Measurements from ENCODE around the gene TPD52L2. TPM values are rescaled to one million over a fixed set of nuclear protein-coding genes. Genes with fewer than 3 reads are reported as not detected.

TPD52L2 gene
- total RNA-seq, 1 experiment from 2014 or later = 113 TPM

GRCh38 chr20:63861365-63861934 is 3.6 kb upstream of the TPD52L2 start, which contains the start of gene ABHD16B:
Gene ABHD16B, plus strand, starts transcription at chr20:63861498. Its CDS starts 43 bp downstream, at chr20:63861541.
- no peaks in the 10 kb centered on the region for H3K9me3 ChIP-seq (ENCODE audit: control insufficient read depth, insufficient read depth, low read depth, low read length)
- H3K27me3 ChIP-seq (ENCODE audit: control insufficient read depth, insufficient read depth, low read length) = no peaks in the 10 kb centered on the region
- H3K4me3 ChIP-seq (ENCODE audit: low read depth in 2 of 2, low read length in 2 of 2) = no peak within 1 kb of the TSS
- ChIA-PET POLR2A (no interaction called here), CTCF (no interaction called here)
- no peak for DNase-seq (ENCODE audit: low read depth, low spot score)
- H3K27ac ChIP-seq (ENCODE audit: low read length) = no peak within 1 kb of the TSS
- no peak for ATAC-seq
- H3K36me3 ChIP-seq (ENCODE audit: control insufficient read depth, insufficient read depth, low read length) = peaks cover 3% of the 10 kb centered on the region; the same call in 1 of the 2 replicates
- no peak for TF ChIP-seq SIN3A (IDR thresholded peaks at IDR 0.05; ENCODE audit: borderline replicate concordance, insufficient read depth, low read depth, low read length)
- TF ChIP-seq POLR2AphosphoS5 (IDR thresholded peaks at IDR 0.05; ENCODE audit: low read depth, low read length) = no peak
- no peak for TF ChIP-seq REST (IDR thresholded peaks at IDR 0.05; ENCODE audit: insufficient read depth in 1 of 2, low read depth in 2 of 2, low read length in 1 of 2)
- TF ChIP-seq, protein P1, sequence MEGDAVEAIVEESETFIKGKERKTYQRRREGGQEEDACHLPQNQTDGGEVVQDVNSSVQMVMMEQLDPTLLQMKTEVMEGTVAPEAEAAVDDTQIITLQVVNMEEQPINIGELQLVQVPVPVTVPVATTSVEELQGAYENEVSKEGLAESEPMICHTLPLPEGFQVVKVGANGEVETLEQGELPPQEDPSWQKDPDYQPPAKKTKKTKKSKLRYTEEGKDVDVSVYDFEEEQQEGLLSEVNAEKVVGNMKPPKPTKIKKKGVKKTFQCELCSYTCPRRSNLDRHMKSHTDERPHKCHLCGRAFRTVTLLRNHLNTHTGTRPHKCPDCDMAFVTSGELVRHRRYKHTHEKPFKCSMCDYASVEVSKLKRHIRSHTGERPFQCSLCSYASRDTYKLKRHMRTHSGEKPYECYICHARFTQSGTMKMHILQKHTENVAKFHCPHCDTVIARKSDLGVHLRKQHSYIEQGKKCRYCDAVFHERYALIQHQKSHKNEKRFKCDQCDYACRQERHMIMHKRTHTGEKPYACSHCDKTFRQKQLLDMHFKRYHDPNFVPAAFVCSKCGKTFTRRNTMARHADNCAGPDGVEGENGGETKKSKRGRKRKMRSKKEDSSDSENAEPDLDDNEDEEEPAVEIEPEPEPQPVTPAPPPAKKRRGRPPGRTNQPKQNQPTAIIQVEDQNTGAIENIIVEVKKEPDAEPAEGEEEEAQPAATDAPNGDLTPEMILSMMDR (IDR thresholded peaks at IDR 0.05) = no peak
- no peak for TF ChIP-seq TCF7L2 (IDR thresholded peaks at IDR 0.05; ENCODE audit: low read depth, low read length)
- H3K4me1 ChIP-seq (ENCODE audit: control insufficient read depth, insufficient read depth, low read length) = peaks cover 30% of the 10 kb centered on the region
- in situ Hi-C loops (cut with HindIII; ENCODE audit: low pct_unique_long_range_greater_than_20kb, low sequenced_read_pairs) = no loop called here
- intact Hi-C loops (cut with micrococcal nuclease; ENCODE audit: unreplicated experiment) = no loop called here
- no TSS peak for BruUV-seq (replicated peaks)

DNA sequence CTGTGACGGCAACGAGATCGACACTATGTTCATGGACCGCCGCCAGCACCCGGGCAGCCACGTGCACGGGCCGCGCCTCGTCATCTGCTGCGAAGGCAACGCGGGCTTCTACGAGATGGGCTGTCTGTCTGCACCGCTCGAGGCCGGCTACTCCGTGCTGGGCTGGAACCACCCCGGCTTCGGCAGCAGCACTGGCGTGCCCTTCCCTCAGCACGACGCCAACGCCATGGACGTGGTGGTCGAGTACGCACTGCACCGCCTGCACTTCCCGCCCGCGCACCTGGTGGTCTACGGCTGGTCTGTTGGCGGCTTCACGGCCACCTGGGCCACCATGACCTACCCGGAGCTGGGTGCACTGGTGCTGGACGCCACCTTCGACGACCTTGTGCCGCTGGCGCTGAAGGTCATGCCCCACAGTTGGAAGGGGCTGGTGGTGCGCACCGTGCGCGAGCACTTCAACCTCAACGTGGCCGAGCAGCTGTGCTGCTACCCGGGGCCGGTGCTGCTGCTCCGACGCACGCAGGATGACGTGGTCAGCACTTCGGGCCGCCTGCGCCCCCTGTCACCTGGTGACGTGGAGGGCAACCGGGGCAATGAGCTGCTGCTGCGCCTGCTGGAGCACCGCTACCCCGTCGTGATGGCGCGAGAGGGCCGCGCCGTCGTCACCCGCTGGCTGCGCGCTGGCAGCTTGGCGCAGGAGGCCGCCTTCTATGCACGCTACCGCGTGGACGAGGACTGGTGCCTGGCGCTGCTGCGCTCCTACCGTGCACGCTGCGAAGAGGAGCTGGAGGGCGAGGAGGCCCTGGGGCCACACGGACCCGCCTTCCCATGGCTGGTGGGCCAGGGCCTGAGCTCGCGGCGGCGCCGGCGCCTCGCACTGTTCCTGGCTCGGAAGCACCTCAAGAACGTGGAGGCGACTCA is 2.8 kb upstream of the TPD52L2 start:
- intact Hi-C loops (cut with micrococcal nuclease; ENCODE audit: unreplicated experiment) (no loop called here), in situ Hi-C loops (cut with HindIII; ENCODE audit: low pct_unique_long_range_greater_than_20kb, low sequenced_read_pairs) (no loop called here)
- ATAC-seq (no peak), DNase-seq (ENCODE audit: low read depth, low spot score) (no peak)
- BruUV-seq (replicated peaks) = no TSS peak
- H3K27ac ChIP-seq (ENCODE audit: low read length) = no peak overlapping the region
- H3K4me3 ChIP-seq (ENCODE audit: low read depth in 2 of 2, low read length in 2 of 2) = no peak overlapping the region
- H3K4me1 ChIP-seq (ENCODE audit: control insufficient read depth, insufficient read depth, low read length) = peaks cover 25% of the 10 kb centered on the region
- peaks cover 3% of the 10 kb centered on the region; the same call in 1 of the 2 replicates for H3K36me3 ChIP-seq (ENCODE audit: control insufficient read depth, insufficient read depth, low read length)
- H3K9me3 ChIP-seq (ENCODE audit: control insufficient read depth, insufficient read depth, low read depth, low read length) = no peaks in the 10 kb centered on the region
- H3K27me3 ChIP-seq (ENCODE audit: control insufficient read depth, insufficient read depth, low read length) = no peaks in the 10 kb centered on the region
- ChIA-PET CTCF (no interaction called here), POLR2A (no interaction called here)
- TF ChIP-seq SIN3A (IDR thresholded peaks at IDR 0.05; ENCODE audit: borderline replicate concordance, insufficient read depth, low read depth, low read length) (no peak), POLR2AphosphoS5 (IDR thresholded peaks at IDR 0.05; ENCODE audit: low read depth, low read length) (no peak), TCF7L2 (IDR thresholded peaks at IDR 0.05; ENCODE audit: low read depth, low read length) (no peak), REST (IDR thresholded peaks at IDR 0.05; ENCODE audit: insufficient read depth in 1 of 2, low read depth in 2 of 2, low read length in 1 of 2) (no peak)
- TF ChIP-seq, protein P1 (IDR thresholded peaks at IDR 0.05) = no peak
